ENCODE results near the gene LACTB. TPM values are rescaled to one million over a fixed set of nuclear protein-coding genes. Genes with fewer than 3 reads are reported as not detected.
"Not testable (repeated sequence)": the region's sequence is repeated elsewhere in the genome, so short reads cannot be mapped to it uniquely, and the experiment has no call there.

LACTB gene
- polyA plus RNA-seq, 1 donor: 19.6 TPM

DNA sequence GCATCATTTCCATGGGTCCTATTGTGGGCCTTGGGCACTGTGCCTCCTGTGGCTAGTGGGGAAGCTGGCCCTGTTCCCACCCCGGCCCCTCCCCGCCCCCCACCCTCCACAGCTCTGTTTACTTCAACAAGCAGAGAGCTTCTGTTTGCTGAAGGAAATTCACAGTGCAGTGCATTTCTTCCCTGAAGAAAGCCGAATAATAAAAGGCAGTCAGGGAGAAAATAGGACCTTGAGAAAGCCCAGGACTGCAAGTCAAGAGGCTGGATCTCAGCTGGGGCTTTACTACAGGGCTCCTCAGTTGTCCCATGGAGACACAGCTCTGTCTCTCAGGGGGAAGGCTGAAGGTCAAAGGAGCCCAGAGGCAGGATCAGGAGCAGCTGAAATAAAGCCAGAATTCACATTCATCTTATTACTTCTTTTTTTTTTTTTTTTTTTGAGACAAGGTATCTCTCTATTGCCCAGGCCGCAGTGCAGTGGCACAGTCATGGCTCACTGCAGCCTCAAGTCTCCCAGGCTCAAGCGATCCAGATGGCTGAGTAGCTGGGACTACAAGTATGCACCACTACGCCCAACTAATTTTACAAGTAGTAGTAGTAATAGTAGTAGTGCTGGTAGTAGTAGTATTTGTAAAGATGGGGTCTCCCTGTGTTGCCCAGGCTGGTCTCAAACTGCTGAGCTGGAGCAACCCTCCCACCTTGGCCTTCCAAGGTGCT lies 33.0 kb upstream of the LACTB start:
- no peak for DNase-seq

DNA sequence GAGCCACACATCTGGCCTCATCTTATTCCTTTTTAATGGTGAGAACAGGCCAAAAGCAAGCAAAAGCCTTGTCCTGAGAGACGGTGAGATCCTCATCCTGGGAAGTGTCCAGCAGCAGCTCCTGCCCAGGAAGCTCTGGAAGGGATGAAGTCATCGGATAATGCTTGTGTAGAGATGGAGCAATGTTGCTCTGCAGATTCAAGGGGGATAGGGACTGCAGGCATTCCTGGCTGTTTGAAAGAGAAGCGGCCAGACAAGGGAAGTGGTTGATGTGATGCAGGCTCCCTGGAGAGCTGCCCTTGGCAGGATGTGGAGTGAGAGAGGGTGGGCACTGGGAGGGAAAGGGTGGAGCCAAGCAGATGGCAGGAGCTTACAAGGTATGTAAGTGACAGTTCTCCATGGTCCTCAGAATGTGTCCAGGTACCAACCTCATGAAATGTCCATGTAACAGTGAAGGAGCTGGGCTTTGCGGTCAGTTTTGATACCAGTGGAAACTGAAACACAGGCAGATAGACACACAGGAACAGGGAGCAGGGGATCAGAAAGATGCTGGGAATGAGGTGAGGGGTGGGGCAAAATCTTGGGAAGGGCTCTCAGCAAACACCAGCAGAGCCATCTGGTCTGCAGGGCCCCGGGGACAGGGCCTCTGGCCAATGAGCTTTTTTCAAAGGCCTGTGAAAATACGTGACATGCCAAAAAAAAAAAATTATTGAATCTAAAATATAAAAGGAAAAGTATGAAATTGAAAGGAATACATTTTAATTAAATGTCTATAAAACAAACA lies 32.2 kb upstream of the LACTB start:
- no peak for DNase-seq

DNA sequence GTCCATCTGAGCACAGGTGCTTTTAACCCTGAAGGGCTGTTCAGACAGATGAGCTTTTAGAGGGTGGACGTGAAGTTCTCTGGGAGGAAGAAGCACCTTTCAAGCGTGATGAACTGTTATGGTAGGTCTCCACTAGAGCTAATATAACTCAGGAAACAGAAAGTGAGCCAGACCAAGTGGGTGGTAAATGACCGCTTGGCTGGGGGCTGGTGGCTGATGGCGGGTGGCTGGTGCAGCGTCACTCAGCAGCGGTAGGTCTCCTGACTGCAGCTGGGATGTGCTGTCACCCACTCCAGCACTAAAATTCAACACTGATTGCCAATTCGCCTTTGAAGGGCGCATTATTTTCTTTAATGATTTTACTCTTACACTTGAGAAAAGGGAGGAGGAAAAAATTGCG lies 31.2 kb upstream of the LACTB start:
- DNase-seq: no peak

DNA sequence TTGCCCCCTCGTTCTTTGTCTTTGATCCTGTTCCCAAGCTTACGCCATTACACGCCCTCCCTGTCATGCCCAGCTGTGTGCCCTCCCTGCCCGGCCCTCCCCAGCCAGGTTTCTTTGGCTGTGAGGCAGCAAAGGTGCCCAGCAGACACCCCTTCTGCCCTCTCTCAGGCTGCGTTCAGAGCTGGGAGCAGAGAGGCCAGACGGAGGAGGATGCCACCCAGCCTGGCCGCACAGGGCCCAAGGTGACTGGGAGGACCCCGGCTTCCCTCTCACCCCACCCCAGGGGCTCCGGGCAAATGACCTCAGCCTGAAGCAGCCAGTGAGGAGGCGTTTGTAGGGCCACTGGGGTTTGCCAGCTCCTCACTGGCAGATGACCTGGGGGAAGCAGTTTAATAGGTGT lies 30.8 kb upstream of the LACTB start:
- DNase-seq: no peak

DNA sequence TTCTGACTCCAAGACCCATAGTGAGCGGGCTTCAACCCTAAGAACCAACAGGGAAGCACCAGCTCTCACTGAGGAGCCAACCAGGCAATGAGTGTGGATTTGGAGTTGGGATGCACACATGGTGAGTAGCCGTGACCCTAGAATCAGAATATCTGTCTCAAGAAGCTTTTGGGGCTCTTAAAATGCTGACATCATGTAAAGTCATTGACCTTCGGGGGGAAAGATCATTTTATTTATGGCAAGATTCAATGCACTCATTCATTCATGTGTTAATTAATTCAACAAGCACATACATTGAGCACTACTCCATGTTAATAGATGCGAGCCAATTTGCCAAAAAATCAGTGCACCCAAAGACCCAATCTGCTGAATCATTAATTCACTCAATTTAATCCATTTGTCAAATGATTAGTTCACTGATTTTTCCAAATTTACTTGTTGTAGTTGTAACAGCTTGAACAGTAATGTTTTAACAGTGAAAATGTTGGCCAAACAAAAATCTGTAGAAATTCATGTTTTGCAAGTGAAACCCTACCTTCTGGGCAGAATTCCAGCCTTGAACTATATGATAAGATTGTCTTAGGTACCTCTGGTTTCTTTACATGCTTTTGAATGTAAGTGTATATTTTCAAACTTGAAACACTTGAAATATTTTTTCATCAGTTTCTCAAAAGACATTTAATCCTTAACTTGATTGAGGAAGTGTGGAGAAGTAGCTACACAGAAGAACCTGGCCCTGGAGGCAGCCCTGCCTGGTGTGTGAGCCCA lies 29.8 kb upstream of the LACTB start:
- no peak for DNase-seq

DNA sequence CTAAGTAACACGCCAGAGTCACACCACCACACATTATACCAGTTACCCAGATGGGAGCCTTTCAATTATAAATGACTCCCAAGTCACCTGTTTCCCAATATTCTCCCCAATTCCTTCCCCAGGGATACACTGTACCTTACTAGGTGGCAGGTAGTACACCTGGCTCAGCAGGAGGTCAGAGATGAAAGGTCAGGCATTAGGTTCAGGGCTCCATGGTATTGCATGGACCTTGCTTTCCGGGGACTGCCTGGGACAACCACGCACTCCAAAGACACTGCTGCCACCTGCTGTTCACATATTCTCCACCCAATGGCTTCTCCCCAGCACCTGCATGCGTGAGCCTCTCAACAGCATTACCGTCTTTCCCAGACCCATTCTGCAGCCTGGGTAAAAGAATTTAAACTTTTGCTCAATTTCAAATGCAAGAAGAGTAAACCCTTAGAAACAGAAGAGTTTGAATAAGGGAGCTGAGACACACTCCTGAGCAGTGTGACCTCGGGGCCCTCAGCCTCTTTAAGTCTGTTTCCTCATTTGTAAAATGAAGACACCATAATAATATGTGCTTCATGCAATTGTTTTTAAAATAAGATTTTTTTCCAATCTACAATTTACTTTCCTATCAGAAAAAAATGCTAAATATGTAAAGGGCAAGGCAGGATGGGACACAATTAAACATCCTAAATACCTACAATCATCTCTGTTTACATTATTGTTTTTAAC lies 28.0 kb upstream of the LACTB start:
- peak; percentile 78 for DNase-seq

DNA sequence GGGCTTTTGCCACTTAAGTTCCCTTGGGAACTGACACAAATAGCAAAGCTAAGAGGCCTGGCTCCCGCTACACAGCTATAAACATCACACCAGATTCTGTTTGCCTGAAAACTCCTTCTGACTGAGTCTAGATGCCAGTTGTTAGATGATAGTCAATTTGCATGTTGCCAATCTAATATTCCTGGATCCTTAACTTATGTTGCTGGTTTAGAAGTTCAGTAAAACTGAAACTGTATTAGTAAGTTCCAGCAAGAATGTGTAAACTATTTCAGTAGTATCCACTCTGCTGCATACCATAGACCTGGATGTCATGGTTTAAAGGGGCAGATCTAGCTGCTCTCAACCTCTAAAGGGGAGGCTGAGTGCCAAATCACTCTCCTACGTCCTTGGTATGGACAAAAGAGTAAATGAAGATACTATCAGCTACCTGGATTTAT lies 27.1 kb upstream of the LACTB start:
- DNase-seq: no peak

DNA sequence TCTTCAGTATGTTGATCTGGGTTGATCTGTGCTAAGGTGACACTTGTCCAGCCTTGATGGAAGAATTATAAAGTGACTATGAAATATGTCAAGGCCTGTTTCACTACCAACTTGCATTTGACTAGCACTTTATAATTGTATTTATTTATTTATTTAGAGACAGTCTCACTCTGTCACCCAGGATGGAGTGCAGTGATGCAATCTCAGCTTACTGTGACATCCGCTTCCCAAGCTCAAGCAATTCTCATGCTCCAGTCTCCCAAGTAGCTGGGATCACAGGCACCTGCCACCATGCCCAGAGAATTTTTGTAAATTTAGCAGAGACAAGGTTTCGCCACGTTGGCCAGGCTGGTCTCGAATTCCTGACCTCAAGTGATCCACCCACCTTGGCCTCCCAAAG lies 25.5 kb upstream of the LACTB start:
- DNase-seq: no peak

DNA sequence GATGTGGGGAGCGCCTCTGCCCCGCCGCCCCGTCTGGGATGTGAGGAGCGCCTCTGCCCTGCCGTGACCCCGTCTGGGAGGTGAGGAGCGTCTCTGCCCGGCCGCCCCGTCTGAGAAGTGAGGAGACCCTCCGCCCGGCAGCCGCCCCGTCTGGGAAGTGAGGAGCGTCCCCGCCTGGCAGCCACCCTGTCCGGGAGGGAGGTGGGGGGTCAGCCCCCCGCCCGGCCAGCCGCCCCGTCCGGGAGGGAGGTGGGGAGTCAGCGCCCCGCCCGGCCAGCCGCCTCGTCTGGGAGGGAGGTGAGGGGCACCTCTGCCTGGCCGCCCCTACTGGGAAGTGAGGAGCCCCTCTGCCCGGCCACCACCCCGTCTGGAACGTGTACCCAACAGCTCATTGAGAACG lies 22.8 kb upstream of the LACTB start:
- DNase-seq: not testable (repeated sequence)

DNA sequence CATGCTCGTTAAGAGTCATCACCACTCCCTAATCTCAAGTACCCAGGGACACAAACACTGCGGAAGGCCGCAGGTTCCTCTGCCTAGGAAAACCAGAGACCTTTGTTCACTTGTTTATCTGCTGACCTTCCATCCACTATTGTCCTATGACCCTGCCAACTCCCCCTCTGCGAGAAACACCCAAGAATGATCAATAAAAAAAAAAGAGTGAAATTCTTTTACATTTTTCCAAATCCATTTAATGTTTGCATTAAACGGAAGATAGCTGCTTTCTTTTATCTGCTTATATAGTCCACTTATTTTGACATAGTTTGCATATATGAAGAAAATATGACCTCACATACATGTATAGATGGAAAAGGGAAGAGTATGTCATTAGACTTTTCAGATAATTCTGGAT lies 22.1 kb upstream of the LACTB start:
- DNase-seq: not testable (repeated sequence)

DNA sequence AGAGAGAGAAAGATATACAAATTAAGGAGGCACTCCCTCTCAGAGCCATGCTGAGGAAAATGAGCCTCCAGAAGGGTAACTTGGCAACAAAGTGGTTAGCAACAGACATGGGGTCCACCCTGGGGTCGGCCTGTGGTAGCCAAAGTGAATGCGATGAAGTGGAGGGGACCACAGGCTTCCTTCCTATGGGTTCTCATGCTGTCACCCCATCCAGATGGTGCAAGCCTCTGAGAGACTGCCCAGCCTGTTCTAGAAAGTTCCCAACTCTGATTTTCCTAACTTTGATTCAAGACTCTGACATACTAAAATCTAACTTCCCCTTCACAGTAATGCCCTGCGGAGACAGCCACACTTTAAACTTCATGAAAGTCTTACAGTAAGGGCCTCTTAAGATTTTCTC lies 18.2 kb upstream of the LACTB start:
- no peak for DNase-seq

DNA sequence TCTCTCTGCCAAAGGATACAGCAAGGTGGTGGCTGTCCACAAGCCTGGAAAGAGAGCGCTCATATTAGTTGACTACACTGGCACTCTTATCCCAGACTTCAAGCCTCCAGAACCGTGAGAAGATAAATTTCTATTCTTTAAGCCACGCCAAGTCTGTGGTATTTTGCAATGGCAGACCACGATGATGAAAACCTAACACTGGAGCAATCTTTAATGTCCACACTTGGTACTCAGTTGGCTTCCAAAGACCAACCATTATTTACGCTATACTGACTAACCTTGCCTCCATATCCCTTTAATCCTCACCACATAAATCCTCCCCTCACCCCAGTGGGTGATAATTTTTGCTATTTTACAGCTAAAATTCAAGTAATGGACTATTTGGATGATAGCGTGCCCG lies 16.9 kb upstream of the LACTB start:
- DNase-seq: no peak

DNA sequence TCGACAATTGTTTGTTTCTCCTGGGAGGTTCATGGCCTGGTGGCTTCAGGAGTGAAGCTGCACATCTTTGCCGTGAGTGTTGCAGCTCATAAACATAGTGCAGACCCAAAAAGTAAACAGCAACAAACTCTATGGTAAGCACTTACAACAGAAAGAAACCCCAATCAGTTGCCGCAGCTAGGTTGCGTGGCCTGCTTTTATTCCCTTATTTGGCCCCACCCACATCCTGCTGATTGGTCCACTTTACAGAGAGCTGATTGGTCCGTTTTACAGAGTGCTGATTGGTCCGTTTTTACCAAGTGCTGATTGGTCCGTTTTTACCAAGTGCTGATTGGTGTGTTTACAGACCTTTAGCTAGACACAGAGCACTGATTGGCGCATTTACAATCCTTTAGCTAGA lies 16.3 kb upstream of the LACTB start:
- DNase-seq: not testable (repeated sequence)

DNA sequence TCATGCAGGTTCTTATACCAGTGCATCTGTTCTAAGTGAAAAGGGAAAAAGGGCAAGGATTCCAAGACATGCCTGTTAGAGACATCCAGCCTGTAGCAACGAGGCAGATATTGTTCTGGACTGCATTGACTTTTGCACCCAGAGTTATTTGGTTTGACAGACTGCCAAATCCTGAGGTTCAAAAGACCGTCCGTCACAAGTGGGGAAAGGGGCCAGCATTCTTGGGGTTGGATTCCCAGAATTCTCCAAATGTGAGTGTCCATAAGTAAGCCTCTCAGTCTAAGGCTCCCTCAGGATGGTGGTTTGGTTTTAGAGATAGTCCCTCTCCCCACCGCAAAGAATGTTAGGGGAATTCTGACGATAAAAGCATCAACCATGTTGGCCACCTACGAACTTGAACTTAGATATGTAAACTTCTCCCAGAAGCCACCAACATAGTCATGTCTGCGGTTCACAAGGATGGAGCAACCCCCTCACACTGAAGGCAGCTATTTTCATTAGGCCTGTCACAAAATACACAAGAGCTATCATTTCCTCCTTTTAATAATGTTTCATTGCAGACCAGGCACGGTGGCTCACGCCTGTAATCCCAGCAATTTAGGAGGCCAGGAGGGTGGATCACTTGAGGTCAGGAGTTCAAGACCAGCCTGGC lies 13.6 kb upstream of the LACTB start:
- DNase-seq: no peak

DNA sequence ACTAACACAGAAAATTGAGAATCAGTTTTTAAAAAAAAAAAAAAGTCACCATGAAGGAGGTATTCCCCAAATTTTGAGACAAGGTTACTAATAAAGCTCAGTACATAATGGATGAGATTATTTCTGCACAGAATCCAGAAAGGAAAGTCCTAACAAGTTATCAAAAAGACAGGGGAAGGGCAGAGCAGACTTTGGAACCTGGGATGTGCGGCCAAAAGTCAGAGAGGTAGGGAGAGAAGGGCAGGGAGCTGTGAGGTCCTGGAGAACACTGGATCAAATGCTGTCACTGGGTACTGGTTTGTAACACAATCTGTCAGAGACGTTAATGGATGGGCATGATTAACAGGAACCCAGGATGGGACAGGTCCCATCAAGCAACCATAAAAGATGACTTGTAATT lies 12.2 kb upstream of the LACTB start:
- no peak for DNase-seq

DNA sequence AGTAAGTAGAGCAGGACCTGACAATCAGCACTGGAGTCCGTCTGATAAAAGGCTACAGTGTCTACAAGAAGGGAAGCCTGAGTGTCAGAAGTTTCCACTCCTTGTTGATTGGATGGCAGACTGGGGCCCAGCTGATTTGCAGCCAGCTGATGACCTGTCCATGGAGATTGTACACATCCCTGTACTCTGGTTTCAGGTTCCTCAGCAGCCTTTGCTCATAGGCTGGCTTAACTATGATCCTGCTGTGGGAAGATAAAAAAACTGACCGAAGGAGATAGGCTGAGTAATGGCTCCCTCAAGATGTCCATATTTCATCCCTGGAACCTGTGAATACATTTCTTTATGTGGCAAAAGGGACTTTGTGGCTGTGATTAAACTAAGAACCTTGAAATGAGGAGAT lies 11.7 kb upstream of the LACTB start:
- DNase-seq: no peak

DNA sequence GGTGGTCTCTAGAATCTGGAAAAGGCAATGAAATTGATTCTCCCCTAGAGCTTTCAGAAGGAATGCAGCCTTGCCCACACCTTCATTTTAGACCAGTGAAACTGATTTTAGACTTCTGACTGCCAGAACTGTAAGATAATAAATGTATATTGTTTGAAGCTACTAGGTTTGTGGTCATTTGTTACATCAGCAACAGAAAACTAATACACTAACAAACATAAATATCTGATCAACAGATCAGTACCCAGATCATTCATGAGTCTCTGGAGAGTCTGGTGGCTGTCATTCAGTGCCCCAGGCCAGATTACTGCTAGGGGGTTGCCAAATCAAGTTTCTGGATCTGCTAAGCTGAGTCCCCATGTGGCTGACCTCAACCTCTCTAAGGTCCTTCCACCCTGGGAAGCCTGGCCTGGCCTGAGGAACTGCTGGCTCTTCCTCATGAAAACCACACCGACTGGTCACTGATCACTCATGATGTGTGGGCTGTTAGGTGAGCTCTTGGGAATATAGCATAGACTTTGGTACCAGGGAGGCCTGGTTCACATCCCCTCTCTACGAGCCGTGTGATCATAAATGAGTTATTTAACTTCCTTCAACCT lies 11.1 kb upstream of the LACTB start:
- DNase-seq: no peak

DNA sequence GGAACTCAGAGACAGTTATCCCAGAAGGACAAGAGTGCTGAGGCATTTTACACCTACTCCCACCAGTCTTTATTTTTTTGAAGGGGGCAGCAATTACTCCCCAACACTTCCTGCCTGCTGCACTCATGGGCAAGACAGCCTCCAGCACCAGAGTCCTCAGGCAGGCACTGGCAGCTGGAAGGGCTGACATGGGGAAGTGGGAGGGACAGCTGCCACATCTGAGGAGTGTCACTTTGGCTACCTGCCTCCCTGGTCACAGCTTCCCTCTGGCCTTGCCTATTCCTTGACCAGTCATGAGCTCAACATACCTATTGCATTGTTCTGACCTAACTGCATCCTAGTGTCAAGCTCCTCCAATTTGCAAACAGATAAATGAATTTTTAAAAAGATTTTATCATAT lies 10.2 kb upstream of the LACTB start:
- no peak for DNase-seq

DNA sequence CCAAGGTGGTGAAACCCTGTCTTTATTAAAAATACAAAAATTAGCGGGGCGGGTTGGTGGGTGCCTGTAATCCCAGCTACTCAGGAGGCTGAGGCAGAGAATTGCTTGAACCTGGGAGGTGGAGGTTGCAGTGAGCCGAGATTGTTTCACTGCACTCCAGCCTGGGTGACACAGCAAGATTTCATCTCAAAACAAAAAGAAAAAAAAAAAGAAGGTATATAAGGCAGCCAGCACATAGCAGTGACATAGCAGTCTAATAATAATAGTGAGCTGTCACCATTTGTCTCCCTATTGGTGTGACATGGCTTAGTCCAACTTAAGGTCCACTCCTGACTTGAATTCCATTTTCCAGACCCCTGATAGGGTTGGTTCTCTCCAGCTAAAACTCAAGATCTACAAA lies 8.8 kb upstream of the LACTB start:
- no peak for DNase-seq

DNA sequence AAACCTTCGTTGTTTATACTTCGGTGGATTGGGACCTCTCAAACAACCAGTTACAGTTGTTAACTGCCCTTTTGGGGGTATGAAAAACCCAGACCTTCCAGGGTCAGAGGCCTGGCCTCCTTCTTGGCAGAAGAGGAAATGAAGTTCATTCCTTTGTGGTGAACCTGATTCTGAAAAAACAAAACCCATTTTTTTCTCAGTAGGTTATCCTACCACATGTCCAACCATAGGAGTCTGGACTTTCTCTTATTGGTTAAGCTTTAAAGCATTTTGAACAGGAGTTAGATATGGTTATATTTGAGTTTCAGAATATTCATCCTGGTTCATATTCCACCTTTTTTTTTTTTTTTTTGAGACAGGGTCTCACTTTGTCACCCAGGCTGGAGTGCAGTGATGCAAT lies 7.2 kb upstream of the LACTB start:
- DNase-seq: no peak

DNA sequence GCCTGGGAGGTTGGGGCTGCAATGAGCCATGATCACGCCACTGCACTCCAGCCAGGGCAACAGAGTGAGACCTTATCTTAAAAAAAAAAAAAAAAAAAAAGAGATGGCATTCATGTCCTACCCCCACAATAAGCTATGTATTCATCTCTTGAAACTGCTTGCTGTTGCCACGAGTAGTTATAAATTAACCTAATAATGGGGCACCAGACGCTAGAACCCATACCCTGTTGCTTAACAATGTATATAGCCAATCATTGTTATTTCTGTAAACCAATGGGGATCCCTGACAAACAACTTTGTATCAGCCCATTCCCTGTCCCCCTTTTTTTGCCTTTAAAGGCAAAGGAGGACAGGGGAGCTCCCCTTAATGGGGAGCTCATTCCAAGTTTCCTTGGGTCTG lies 2.8 kb upstream of the LACTB start:
- no peak for DNase-seq

All from left kidney (tissue), 2 donors.